T-helper 22 cell (primary cell): ENCODE measurements around the gene YY1.
"Not testable (repeated sequence)": the region's sequence is repeated elsewhere in the genome, so short reads cannot be mapped to it uniquely, and the experiment has no call there.

Source experiments
- DNase-seq: peaks from one replicate; pipeline ENCODE4 v3.0.0-alpha.2; 2020; ENCODE audit warnings: low read depth

YY1 gene

DNA sequence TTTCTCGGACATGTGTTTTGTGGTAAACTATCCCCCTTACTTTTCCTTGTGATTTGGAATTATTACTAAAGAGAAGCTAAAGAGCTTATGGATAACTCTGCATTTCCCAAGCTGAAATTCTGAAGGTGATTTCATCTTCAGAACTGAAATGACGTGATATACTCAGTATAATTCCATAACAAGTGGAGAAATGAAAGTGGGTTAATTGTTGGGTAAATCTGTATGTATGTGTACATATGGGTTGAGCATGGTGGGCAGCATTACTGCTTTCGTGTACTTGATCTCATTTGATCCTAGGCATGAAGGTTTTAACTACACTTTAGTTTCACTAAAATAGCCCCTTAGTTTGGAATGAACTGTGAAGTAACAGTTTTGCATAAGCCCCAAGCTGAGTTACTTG is 4.1 kb downstream of the YY1 start:
- DNase-seq = no peak

- DNase-seq = no peak
These were observed 8.0 kb downstream of the YY1 start for GRCh38 chr14:100246809-100247428.

GRCh38 chr14:100250732-100251465 is 12.0 kb downstream of the YY1 start:
- DNase-seq = no peak

DNA sequence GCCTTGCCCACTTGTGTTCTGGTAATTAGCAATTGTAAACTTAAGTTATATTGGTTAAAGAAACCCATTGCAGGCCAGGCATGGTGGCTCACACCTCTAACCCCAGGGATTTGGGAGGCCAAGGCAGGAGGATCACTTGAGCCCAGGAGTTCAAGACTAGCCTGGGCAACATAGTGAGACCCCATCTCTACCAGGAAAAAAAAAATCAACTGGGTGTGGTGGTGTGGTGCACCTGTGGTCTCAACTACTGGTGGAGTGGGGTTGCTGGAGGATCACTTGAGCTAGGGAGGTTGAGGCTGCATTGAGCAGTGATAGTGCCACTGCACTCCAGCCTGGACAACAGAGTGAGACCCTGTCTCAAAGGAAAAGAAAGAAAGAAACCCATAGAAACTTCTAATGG is 13.7 kb downstream of the YY1 start:
- no peak for DNase-seq

- no peak for DNase-seq
These were observed 17.5 kb downstream of the YY1 start for GRCh38 chr14:100256339-100256895.

GRCh38 chr14:100261621-100262020 is 22.7 kb downstream of the YY1 start:
- no peak for DNase-seq

DNA sequence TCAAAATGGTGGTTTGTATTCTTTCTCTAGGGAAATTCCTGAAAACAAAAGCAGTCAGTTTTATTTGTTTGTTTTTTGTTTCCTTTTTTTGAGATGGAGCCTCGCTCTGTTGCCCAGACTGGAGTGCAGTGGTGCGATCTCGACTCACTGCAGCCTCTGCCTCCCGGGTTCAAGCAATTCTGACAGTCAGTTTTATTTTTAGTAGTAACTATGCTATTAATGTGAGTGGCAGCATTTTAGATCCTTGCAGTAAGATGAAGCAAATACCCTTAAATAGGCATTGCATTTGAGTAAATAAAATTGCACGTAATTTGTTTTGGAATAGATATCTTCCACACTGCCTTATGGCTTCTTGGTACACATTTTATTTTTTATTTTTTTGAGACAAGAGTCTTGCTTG is 23.6 kb downstream of the YY1 start:
- DNase-seq = no peak

DNA sequence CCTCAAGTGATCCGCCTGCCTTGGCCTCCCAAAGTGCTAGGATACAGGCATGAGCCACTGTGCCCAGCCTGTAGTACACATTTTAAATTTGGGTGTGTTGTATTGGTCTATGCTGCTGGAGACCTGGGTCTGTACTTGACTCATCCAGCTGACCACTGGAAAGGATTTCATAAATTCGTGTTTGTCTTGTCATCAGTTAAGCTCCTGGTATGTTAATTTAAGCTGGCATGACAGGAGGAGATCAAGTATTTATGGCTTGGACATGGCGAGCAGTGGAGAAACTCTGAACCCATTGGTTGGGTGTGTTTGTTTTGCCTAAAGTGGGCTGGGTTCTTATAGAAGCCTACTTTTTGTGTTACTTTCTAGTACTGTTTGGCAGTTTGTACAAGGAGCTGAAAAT is 24.2 kb downstream of the YY1 start:
- DNase-seq = no peak

DNA sequence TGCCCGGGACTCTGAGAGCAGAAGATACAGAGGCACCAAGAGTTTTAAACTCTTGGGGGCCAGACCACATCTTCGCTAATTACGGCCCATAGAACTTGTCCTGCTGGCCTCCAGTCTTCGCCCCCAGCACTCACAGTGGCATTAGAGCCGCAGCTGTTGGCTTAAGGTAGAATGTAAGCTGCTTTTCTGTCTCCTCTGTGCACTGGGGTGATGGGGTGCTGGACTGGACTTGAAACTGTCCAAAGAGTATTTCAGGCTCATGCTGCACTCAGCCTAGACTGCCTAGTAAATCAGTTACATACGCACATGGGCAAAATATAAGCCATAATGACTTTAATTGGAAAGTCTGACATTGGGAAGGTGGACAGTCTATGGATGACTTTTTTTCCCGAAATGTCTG is 29.0 kb downstream of the YY1 start:
- DNase-seq = no peak

- DNase-seq = no peak
These were observed 29.8 kb downstream of the YY1 start for GRCh38 chr14:100268591-100269207.

GRCh38 chr14:100271247-100271939 is 32.4 kb downstream of the YY1 start:
- DNase-seq = no peak

GRCh38 chr14:100274250-100274649 is 35.3 kb downstream of the YY1 start:
- no peak for DNase-seq

- no peak for DNase-seq
These were observed 36.3 kb downstream of the YY1 start for GRCh38 chr14:100275214-100275613.

DNA sequence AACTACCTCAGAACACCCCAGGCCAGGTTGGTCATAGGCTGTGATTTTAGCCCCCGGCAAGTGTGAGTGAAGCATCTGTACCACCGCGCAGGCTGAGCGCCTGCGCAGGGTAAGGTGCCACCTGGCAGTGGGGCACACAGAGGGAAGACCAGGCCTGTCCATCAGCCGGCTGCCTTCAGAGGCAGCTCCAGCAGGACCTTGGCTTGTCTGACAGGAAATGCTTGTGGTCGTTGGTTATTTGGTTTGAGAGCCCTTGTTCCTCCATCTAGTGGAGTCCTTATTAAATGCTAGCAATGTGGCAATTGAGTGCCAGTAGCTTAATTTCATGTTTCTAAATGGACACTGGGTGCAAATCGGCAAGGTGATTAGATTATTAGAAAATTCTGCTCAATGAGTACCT is 39.8 kb downstream of the YY1 start:
- DNase-seq = no peak

- no peak for DNase-seq
These were observed 40.2 kb downstream of the YY1 start for GRCh38 chr14:100279133-100279532.

DNA sequence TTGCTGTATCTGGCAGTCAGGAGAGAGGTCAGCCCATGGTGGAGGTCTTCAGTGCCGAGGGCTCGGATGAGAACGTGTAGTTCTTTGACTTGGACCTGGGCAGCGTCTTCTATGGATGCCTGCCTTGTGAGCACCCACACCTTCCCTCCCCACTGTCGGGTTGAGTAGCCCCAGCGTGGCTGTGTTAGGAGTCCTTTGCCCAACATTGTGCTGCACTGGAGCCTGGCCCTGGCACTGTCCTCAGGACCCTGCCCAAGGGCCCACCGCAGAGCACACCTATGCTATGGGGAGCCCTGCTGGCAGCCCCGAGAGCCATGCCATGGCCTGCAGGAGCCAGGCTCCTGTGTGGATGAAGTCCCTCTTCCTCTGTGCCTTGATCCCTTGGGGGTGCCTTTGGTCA is 40.6 kb downstream of the YY1 start:
- DNase-seq = no peak

GRCh38 chr14:100281286-100282082 is 42.5 kb downstream of the YY1 start:
- no peak for DNase-seq

- DNase-seq = no peak
These were observed 43.1 kb downstream of the YY1 start for GRCh38 chr14:100282083-100282350.

DNA sequence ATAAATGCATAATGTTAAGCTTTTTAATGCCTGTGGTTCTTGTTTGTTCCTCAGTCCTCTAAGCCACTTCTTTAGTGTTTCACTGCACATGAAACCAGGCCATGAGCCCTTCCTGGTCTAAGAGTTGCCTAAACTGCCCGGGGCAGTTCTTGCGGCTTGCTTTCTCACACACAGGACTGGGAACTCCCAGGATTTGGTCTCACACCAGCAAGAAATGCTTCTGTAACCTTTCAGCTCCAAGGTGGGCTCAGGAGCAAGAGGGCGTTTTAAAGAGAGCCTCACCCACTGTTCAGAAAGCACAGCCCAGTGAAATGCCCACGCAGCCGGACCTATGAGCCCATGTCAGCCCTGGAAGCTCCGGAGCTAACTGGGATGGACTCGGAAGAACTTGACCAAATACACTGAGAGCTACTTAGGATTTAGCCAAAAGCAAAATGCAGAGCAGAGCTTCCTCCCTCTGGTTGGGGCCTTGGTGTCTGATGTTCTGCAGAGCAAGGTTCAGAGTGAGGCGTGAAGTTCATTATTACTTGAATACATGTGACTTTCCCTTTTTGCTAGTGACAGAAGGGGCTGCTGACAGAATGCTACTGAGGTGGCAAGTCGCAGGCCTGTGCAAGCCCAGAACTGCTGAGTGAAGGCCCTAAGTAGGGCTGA is 43.9 kb downstream of the YY1 start:
- no peak for DNase-seq

DNA sequence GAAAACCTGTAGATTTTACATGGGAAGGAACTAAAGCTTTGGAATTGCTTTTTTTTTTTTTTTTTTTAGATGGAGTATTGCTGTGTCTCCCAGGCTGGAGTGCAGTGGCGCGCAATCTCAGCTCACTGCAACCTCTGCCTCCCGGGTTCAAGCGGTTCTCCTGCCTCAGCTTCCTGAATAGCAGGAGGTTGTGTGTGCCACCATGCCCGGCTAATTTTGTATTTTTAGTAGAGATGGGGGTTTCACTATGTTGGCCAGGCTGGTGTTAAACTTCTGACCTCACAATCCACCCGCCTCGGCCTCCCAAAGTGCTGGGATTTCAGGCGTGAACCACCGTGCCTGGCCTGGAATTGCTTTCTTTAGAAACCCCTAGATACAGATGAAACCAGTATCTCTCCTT is 44.5 kb downstream of the YY1 start:
- DNase-seq = not testable (repeated sequence)
